MCF 10A (cell line): ENCODE results near the gene ZKSCAN4. TPM values are rescaled to one million over a fixed set of nuclear protein-coding genes. Genes with fewer than 3 reads are reported as not detected.

Source experiments
- BruUV-seq: library from RNA; stranded (reverse); fragments of 400-500 nt; replicated peaks from 2 replicates; lab custom pipeline; 2021; lab: Mats Ljungman, UMichigan
- CTCF ChIA-PET: fragments of 300-600 bp; sonication (Branson Sonifier 250); formaldehyde crosslinking; extraction: SDS; loops from one replicate; lab custom pipeline; 2021; ENCODE audit warnings: antibody characterized with exemption, inconsistent platforms; lab: Yijun Ruan, JAX
- POLR2A ChIA-PET: fragments of 300-600, 350-650 bp; sonication (Branson Sonifier 250); formaldehyde crosslinking; extraction: SDS; loops from one replicate; lab custom pipeline; 2020; ENCODE audit warnings: antibody characterized with exemption, inconsistent platforms; lab: Yijun Ruan, JAX
- DNase-seq: peaks from one replicate; pipeline ENCODE4 v3.0.0-alpha.2; 2018; ENCODE audit not compliant: unreplicated experiment
- H3K27ac Mint-ChIP-seq: one replicate; pipeline ENCODE4 v1.8.0; 2022; ENCODE audit warnings: mild to moderate bottlenecking, low read depth, mixed read lengths; ENCODE audit not compliant: unreplicated experiment
- H3K27me3 Mint-ChIP-seq: one replicate; pipeline ENCODE4 v1.8.0; 2022; ENCODE audit warnings: mixed read lengths; ENCODE audit not compliant: insufficient read depth, unreplicated experiment
- H3K36me3 Mint-ChIP-seq: one replicate; pipeline ENCODE4 v1.8.0; 2022; ENCODE audit warnings: mild to moderate bottlenecking, moderate library complexity, mixed read lengths; ENCODE audit not compliant: insufficient read depth, unreplicated experiment
- H3K4me1 Mint-ChIP-seq: one replicate; pipeline ENCODE4 v1.8.0; 2022; ENCODE audit warnings: mixed read lengths; ENCODE audit not compliant: insufficient read depth, unreplicated experiment
- H3K4me3 Mint-ChIP-seq: one replicate; pipeline ENCODE4 v1.8.0; 2022; ENCODE audit warnings: mild to moderate bottlenecking, moderate library complexity, mixed read lengths; ENCODE audit not compliant: unreplicated experiment
- H3K9me3 Mint-ChIP-seq: one replicate; pipeline ENCODE4 v1.8.0; 2022; ENCODE audit warnings: mixed read lengths; ENCODE audit not compliant: unreplicated experiment
- intact Hi-C: fragments of 100-400 bp; cut with micrococcal nuclease; formaldehyde crosslinking; loops from 2 replicates; pipeline ENCODE4 v1.14.1; 2022
- total RNA-seq: library from RNA; stranded (reverse); gene quantifications from 2 replicates; pipeline ENCODE4 v1.2.3, GENCODE V29; 2022
- TF ChIP-seq, protein P1 (sequence below): fragments of 200-600 bp; IDR thresholded peaks from one replicate; pipeline ENCODE4 v1.8.0; 2022; ENCODE audit warnings: antibody characterized with exemption, mild to moderate bottlenecking; ENCODE audit not compliant: unreplicated experiment

The ZKSCAN4 gene
- total RNA-seq, 1 experiment from 2014 or later = 3.3 TPM

DNA sequence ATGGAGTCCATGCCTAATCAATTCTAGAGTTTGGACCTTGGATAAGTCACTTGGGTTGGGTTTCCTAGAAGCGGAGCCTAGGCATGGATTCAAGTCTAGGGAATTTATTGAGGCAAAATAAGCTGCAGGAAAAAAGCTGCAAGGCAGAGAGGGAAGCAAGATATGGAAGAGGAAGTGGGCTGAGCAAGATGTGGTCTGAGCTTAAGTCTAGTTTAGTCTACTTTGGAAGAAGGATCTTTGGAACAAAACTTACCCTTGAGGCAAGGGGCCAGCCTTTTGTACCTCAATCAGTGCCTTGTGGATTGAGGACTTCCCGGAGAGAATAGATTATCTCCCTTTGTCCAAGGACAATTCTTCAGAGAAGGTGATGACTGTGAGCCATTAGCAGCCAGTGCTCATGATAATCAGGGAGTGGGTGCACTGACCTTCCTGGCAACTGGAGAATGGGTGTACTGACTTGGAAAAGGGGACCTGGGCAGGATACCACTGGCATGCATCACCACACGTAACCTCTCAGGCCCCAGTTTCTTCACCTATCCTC lies 16.1 kb downstream of the ZKSCAN4 start:
- H3K27me3 Mint-ChIP-seq = no peaks in the 10 kb centered on the region
- H3K36me3 Mint-ChIP-seq = peaks cover 46% of the 10 kb centered on the region
- BruUV-seq = no TSS peak
- intact Hi-C loops = no loop called here
- H3K4me1 Mint-ChIP-seq = no peaks in the 10 kb centered on the region
- no peak overlapping the region for H3K4me3 Mint-ChIP-seq
- ChIA-PET POLR2A (no interaction called here), CTCF (interaction anchor here (1.5 kb wide), 1 partner anchor 120 kb away, joined by 3 read pairs; no protein-coding TSS in a partner anchor)
- no peaks in the 10 kb centered on the region for H3K9me3 Mint-ChIP-seq
- no peak overlapping the region for H3K27ac Mint-ChIP-seq
- TF ChIP-seq, protein P1, sequence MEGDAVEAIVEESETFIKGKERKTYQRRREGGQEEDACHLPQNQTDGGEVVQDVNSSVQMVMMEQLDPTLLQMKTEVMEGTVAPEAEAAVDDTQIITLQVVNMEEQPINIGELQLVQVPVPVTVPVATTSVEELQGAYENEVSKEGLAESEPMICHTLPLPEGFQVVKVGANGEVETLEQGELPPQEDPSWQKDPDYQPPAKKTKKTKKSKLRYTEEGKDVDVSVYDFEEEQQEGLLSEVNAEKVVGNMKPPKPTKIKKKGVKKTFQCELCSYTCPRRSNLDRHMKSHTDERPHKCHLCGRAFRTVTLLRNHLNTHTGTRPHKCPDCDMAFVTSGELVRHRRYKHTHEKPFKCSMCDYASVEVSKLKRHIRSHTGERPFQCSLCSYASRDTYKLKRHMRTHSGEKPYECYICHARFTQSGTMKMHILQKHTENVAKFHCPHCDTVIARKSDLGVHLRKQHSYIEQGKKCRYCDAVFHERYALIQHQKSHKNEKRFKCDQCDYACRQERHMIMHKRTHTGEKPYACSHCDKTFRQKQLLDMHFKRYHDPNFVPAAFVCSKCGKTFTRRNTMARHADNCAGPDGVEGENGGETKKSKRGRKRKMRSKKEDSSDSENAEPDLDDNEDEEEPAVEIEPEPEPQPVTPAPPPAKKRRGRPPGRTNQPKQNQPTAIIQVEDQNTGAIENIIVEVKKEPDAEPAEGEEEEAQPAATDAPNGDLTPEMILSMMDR = no peak
- DNase-seq = no peak

DNA sequence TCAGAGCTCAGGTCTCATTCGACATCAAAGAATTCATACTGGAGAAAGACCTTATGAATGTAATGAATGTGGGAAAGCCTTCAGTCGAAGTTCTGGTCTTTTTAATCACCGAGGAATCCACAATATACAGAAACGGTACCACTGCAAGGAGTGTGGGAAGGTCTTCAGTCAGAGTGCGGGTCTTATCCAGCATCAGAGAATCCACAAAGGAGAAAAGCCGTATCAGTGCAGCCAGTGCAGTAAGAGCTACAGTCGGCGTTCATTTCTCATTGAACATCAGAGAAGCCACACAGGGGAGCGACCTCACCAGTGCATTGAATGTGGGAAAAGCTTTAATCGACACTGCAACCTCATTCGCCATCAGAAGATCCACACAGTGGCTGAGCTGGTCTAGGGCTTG lies 19.3 kb downstream of the ZKSCAN4 start:
- CTCF ChIA-PET = interaction anchor here (0.6 kb wide), 1 partner anchor 212 kb away, joined by 3 read pairs; no protein-coding TSS in a partner anchor
- BruUV-seq = no TSS peak

DNA sequence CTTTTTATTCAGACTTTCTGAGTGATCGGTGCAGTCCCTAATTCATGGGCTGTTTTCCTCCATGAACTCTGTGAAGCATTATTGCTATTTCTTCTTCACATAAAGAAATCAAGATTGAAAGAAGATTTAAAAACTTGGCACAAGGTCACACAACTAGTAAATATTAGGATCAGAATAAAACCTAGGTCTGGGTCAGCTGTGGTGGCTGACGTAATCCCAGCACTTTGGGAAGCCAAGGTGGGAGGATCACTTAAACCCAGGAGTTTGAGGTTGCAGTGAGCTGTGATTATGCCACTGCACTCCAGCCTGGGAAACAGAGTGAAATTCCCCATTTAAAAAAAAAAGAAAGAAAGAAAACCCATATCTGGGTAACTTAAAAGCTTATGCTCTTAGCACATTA lies 25.6 kb downstream of the ZKSCAN4 start:
- no peaks in the 10 kb centered on the region for H3K27me3 Mint-ChIP-seq
- H3K4me3 Mint-ChIP-seq = peak overlapping the region; percentile 94
- H3K27ac Mint-ChIP-seq = no peak overlapping the region
- BruUV-seq = no TSS peak
- peaks cover 44% of the 10 kb centered on the region for H3K36me3 Mint-ChIP-seq
- no peak for DNase-seq
- CTCF ChIA-PET = interaction anchor here (0.7 to 1.8 kb wide), 4 partner anchors 37 to 455 kb away, joined by 3 to 8 read pairs (median 3); no protein-coding TSS in a partner anchor
- TF ChIP-seq, protein P1 = no peak
- peaks cover 22% of the 10 kb centered on the region for H3K4me1 Mint-ChIP-seq
- POLR2A ChIA-PET = interaction anchor here (0.7 to 3.7 kb wide), 12 partner anchors 13 to 405 kb away, joined by 3 to 36 read pairs (median 3); partner anchors contain the start of genes ZKSCAN4, ZKSCAN8 and ZSCAN26
- intact Hi-C loops = no loop called here
- no peaks in the 10 kb centered on the region for H3K9me3 Mint-ChIP-seq

More for the DNA sequence above, 19.3 kb downstream of the ZKSCAN4 start:
- H3K4me3 Mint-ChIP-seq = no peak overlapping the region
- H3K27ac Mint-ChIP-seq = no peak overlapping the region
- DNase-seq = no peak
- H3K4me1 Mint-ChIP-seq = peaks cover 8% of the 10 kb centered on the region
- H3K27me3 Mint-ChIP-seq = no peaks in the 10 kb centered on the region
- H3K36me3 Mint-ChIP-seq = peaks cover 66% of the 10 kb centered on the region
- no peaks in the 10 kb centered on the region for H3K9me3 Mint-ChIP-seq
- POLR2A ChIA-PET = no interaction called here
- TF ChIP-seq, protein P1 = no peak
- intact Hi-C loops = no loop called here

DNA sequence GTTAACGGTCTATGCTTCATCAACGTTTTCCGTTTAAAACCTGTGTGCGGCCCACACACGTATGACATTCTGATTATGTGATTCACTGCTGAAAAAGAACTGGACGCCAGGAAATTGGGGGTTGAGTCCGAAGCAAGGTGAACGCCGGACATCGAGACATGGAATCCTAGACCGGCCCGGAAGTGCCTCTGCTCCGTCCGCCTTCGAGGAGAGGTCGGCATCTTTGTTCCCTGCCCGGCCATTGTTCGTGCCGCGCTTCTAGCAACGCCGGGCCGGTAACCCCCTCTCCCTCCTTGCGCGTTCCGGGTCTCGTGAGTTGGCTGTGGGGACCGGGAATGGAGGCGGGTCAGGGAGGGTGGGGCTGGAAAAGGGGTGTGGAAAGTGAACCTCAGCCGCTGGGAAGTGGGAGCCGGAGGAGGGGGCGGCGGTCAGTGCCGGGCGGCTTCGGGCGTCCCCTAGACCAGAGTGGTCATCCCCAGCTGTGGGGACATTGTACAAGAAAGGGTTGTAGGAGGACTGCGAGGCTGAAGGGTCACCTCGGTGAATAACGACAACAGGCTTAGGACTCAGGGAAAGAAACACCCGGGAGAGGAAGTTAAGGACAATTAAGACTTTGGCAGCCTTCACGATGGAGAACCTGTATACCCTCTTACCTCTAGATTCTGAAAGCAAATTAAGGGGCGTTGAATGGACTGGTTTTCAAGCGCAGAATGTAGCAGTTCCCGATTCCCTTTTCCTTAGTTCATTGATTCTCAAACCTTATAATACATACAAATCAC lies 26.8 kb downstream of the ZKSCAN4 start, which contains the start of gene ZSCAN9:
Gene ZSCAN9 (plus strand): TSS at position 220 of the 779 bp plus-strand sequence. CDS start 1,810 bp downstream, outside the sequence.
- Mint-ChIP-seq H3K4me3 (peak within 1 kb of the TSS; percentile 94), H3K9me3 (no peaks in the 10 kb centered on the region), H3K36me3 (peaks cover 32% of the 10 kb centered on the region), H3K27ac (peak within 1 kb of the TSS; percentile 97), H3K27me3 (no peaks in the 10 kb centered on the region), H3K4me1 (peaks cover 16% of the 10 kb centered on the region)
- DNase-seq = peak; percentile 93
- intact Hi-C loops = loop anchor here (1.0 to 2.0 kb wide), 5 partner anchors 27 to 158 kb away; partner anchors contain the start of genes ZKSCAN4, ZKSCAN8 and ZSCAN26
- CTCF ChIA-PET = interaction anchor here (0.6 to 1.0 kb wide), 3 partner anchors 80 to 131 kb away, joined by 3 read pairs; no protein-coding TSS in a partner anchor
- TSS peak; percentile 65 for BruUV-seq
- TF ChIP-seq, protein P1 = no peak
- POLR2A ChIA-PET = interaction anchor here (0.7 to 3.7 kb wide), 14 partner anchors 12 to 158 kb away, joined by 3 to 36 read pairs (median 5); partner anchors contain the start of genes ZKSCAN4, ZKSCAN8, ZSCAN16 and ZSCAN26
